A549 (cell line): ENCODE data around the gene FHIT. TPM values are rescaled to one million over a fixed set of nuclear protein-coding genes. Genes with fewer than 3 reads are reported as not detected.

Source experiments
- ATAC-seq, 2 experiments: fragments of 200-7000 bp in 1 of 2; fragments of >200 bp in 1 of 2; cut with Nextera tagmentation in 1 of 2; cut with Tn5 transposase in 1 of 2; 3 replicates each; pipeline versions ENCODE4 v1.8.0 to v1.9.1; 2018 to 2020; ENCODE audit warnings: mild to moderate bottlenecking in 1 of 2, moderate library complexity in 1 of 2
- CTCF ChIA-PET: fragments of 300-600 bp; sonication (Branson Sonifier 250); formaldehyde crosslinking; extraction: SDS; loops from one replicate; lab custom pipeline; 2021; ENCODE audit warnings: antibody characterized with exemption, inconsistent platforms; lab: Yijun Ruan, JAX
- POLR2A ChIA-PET: fragments of 350-600 bp; formaldehyde crosslinking; extraction: SDS; loops from one replicate; lab custom pipeline; 2021; ENCODE audit warnings: antibody characterized with exemption, inconsistent platforms; lab: Yijun Ruan, JAX
- DNase-seq, 2 experiments: peaks; one replicate each; pipeline versions ENCODE4 v3.0.0 to v3.0.0-alpha.2; 2011 to 2016; ENCODE audit warnings: low read depth in 1 of 2, low spot score in 1 of 2
- FAIRE-seq: peaks from 2 replicates; lab custom pipeline; 2011; peaks lifted over from hg19 to GRCh38; lab: Jason Lieb, UNC
- H3K27ac ChIP-seq, 2 experiments: fragments of >200 bp; sonication (Bioruptor Twin); formaldehyde crosslinking; 3 replicates each; pipeline ENCODE4 v1.5.1; 2016 to 2017
- H3K4me1 ChIP-seq: fragments of >200 bp; sonication (Bioruptor Twin); formaldehyde crosslinking; 3 replicates; pipeline ENCODE4 v1.6.1; 2016
- H3K4me2 ChIP-seq: fragments of >200 bp; sonication (Bioruptor Twin); formaldehyde crosslinking; 3 replicates; pipeline ENCODE4 v1.6.1; 2016
- H3K4me3 ChIP-seq: fragments of >200 bp; sonication (Bioruptor Twin); formaldehyde crosslinking; 3 replicates; pipeline ENCODE4 v1.5.1; 2016
- H3K9me3 ChIP-seq: fragments of >200 bp; sonication (Bioruptor Twin); formaldehyde crosslinking; 3 replicates; pipeline ENCODE4 v1.6.1; 2016
- ATOH8 ChIP-seq: fragments of 250-450 bp; sonication (Bioruptor Pico); IDR thresholded peaks from 2 replicates; pipeline ENCODE4 v1.5.0; 2020; ENCODE audit warnings: low read depth, mild to moderate bottlenecking, moderate library complexity
- CEBPB ChIP-seq, 2 experiments: fragments of >200 bp in 1 of 2; sonication (Bioruptor Twin) in 1 of 2; formaldehyde crosslinking in 1 of 2; IDR thresholded peaks; 2 replicates each; pipeline ENCODE4 v1.6.1; 2012 to 2016
- CTCF ChIP-seq: fragments of >200 bp; sonication (Bioruptor Twin); formaldehyde crosslinking; IDR thresholded peaks from 3 replicates; pipeline ENCODE4 v1.5.1; 2016
- EHF ChIP-seq: fragments of 250-450 bp; sonication (Bioruptor Pico); IDR thresholded peaks from 2 replicates; pipeline ENCODE4 v1.5.0; 2020; ENCODE audit warnings: mild to moderate bottlenecking
- EHMT2 ChIP-seq: fragments of 200-600 bp; sonication (generic); IDR thresholded peaks from 2 replicates; pipeline ENCODE4 v1.6.1; 2016; ENCODE audit warnings: antibody characterized with exemption, low read depth, mild to moderate bottlenecking, moderate library complexity
- EP300 ChIP-seq, 2 experiments: fragments of >200 bp; sonication (Bioruptor Twin); formaldehyde crosslinking; IDR thresholded peaks; 2 replicates in 1 of 2; 3 replicates in 1 of 2; pipeline ENCODE4 v1.6.1; 2016 to 2017
- ESRRA ChIP-seq: fragments of 150-350 bp; IDR thresholded peaks from 2 replicates; pipeline ENCODE4 v1.6.1; 2014; ENCODE audit warnings: mild to moderate bottlenecking, low read length, borderline replicate concordance
- FOSL2 ChIP-seq, 2 experiments: fragments of 450-650 bp in 1 of 2; fragments of >200 bp in 1 of 2; sonication (Bioruptor Twin) in 1 of 2; formaldehyde crosslinking; IDR thresholded peaks; 2 replicates each; pipeline versions ENCODE4 v1.5.0 to v1.6.1; 2016 to 2020; ENCODE audit warnings: mild to moderate bottlenecking in 1 of 2, moderate library complexity in 1 of 2
- GATA3 ChIP-seq: IDR thresholded peaks from 2 replicates; pipeline ENCODE4 v1.6.1; 2012; ENCODE audit warnings: borderline replicate concordance
- HOXB5 ChIP-seq: fragments of 250-450 bp; sonication (Bioruptor Pico); IDR thresholded peaks from 2 replicates; pipeline ENCODE4 v1.5.0; 2020; ENCODE audit warnings: mild to moderate bottlenecking, moderate library complexity
- JUNB ChIP-seq: fragments of >200 bp; sonication (Bioruptor Twin); formaldehyde crosslinking; IDR thresholded peaks from 2 replicates; pipeline ENCODE4 v1.6.1; 2016
- KDM1A ChIP-seq: fragments of 200-600 bp; sonication (generic); IDR thresholded peaks from 2 replicates; pipeline ENCODE4 v1.6.1; 2016; ENCODE audit warnings: low read depth, mild to moderate bottlenecking
- KDM5A ChIP-seq: fragments of 200-600 bp; sonication (generic); IDR thresholded peaks from 2 replicates; pipeline ENCODE4 v1.6.1; 2016; ENCODE audit warnings: antibody characterized with exemption, mild to moderate bottlenecking
- MAZ ChIP-seq: fragments of 150-350 bp; IDR thresholded peaks from 2 replicates; pipeline ENCODE4 v1.6.1; 2014; ENCODE audit warnings: antibody characterized with exemption, low read depth, low read length, borderline replicate concordance
- MYC ChIP-seq: IDR thresholded peaks from 2 replicates; pipeline ENCODE4 v1.6.1; 2012; ENCODE audit warnings: mild to moderate bottlenecking, inconsistent platforms, low read length, improper control_type of control experiment, borderline replicate concordance
- NPAS2 ChIP-seq: fragments of 250-450 bp; sonication (Bioruptor Pico); IDR thresholded peaks from 2 replicates; pipeline ENCODE4 v1.8.0; 2022; ENCODE audit warnings: mild to moderate bottlenecking, moderate library complexity, borderline replicate concordance
- PHF8 ChIP-seq: fragments of 200-600 bp; sonication (generic); IDR thresholded peaks from 2 replicates; pipeline ENCODE4 v1.6.1; 2016; ENCODE audit warnings: low read depth, mild to moderate bottlenecking, antibody characterized with exemption, moderate library complexity, borderline replicate concordance
- REST ChIP-seq: fragments of 200-600 bp; sonication (generic); IDR thresholded peaks from 2 replicates; pipeline ENCODE4 v1.6.1; 2016; ENCODE audit warnings: antibody characterized with exemption, mild to moderate bottlenecking, moderate library complexity
- RNF2 ChIP-seq: fragments of 200-600 bp; sonication (generic); IDR thresholded peaks from 2 replicates; pipeline ENCODE4 v1.6.1; 2016; ENCODE audit warnings: low read depth, mild to moderate bottlenecking, antibody characterized with exemption, moderate library complexity, borderline replicate concordance
- ZC3H11A ChIP-seq: fragments of 450-650 bp; IDR thresholded peaks from 2 replicates; pipeline ENCODE4 v1.6.1; 2014; ENCODE audit warnings: antibody characterized with exemption, mild to moderate bottlenecking
- ZNF302 ChIP-seq: fragments of 250-450 bp; sonication (Bioruptor Pico); IDR thresholded peaks from 2 replicates; pipeline ENCODE4 v1.9.0; 2021; ENCODE audit warnings: inconsistent platforms, mild to moderate bottlenecking, moderate library complexity
- WGBS: methylation state at CpG from one replicate; pipeline ENCODE4 v1.1.6; 2017; ENCODE audit errors: missing lambda C conversion rate; 5-methylcytosine and 5-hydroxymethylcytosine counted together
- polyA plus RNA-seq, 4 experiments: library from polyadenylated mRNA; depleted of rRNA in 3 of 4; stranded (reverse); fragments of >200 nt; fragmentation: RNase III in 1 of 4; extraction: RNeasy Plus Mini Kit Qiagen cat#74134 plus additional on column Dnase treatment in 1 of 4; gene quantifications; 2 replicates in 3 of 4; 3 replicates in 1 of 4; pipeline ENCODE4 v1.2.3, GENCODE V29; 2011 to 2017
- TF ChIP-seq, protein P1 (sequence below): fragments of >200 bp; sonication (Bioruptor Twin); formaldehyde crosslinking; IDR thresholded peaks from 3 replicates; pipeline ENCODE4 v1.6.1; 2016
- TF ChIP-seq, protein P2 (sequence below): fragments of >200 bp; sonication (Bioruptor Twin); formaldehyde crosslinking; IDR thresholded peaks from 2 replicates; pipeline ENCODE4 v1.6.1; 2016
- TF ChIP-seq, protein P3 (sequence below): fragments of 250-450 bp; sonication (Bioruptor Pico); IDR thresholded peaks from 2 replicates; pipeline ENCODE4 v1.5.0; 2021; ENCODE audit warnings: mild to moderate bottlenecking, moderate library complexity, borderline replicate concordance
- TF ChIP-seq, protein P4 (sequence below): IDR thresholded peaks from 2 replicates; pipeline ENCODE4 v1.6.1; 2012

FHIT gene
- polyA plus RNA-seq, 2 of the 4 experiments (the other 2 are of a cell fraction): 0.76 to 0.92 TPM

GRCh38 chr3:60263191-60263590 is 988.1 kb downstream of the FHIT start:
- Histone ChIP-seq H3K4me1 (no peaks in the 10 kb centered on the region), H3K9me3 (no peaks in the 10 kb centered on the region), H3K4me3 (no peak overlapping the region), H3K4me2 (no peak overlapping the region), H3K27ac (no peak overlapping the region)
- DNase-seq (no peak), FAIRE-seq (no peak), ATAC-seq (no peak)
- ChIA-PET CTCF (no interaction called here), POLR2A (no interaction called here)
- TF ChIP-seq ATOH8 (no peak), PHF8 (no peak), KDM1A (no peak), JUNB (no peak), KDM5A (no peak), EHMT2 (no peak), ZNF302 (CRISPR knock-in tag) (no peak), NPAS2 (CRISPR knock-in tag) (no peak), CEBPB (IDR thresholded peaks at IDR 0.05) (no peak), REST (no peak), HOXB5 (CRISPR knock-in tag) (no peak)
- TF ChIP-seq, protein P1, sequence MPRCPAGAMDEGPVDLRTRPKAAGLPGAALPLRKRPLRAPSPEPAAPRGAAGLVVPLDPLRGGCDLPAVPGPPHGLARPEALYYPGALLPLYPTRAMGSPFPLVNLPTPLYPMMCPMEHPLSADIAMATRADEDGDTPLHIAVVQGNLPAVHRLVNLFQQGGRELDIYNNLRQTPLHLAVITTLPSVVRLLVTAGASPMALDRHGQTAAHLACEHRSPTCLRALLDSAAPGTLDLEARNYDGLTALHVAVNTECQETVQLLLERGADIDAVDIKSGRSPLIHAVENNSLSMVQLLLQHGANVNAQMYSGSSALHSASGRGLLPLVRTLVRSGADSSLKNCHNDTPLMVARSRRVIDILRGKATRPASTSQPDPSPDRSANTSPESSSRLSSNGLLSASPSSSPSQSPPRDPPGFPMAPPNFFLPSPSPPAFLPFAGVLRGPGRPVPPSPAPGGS: no peak

DNA sequence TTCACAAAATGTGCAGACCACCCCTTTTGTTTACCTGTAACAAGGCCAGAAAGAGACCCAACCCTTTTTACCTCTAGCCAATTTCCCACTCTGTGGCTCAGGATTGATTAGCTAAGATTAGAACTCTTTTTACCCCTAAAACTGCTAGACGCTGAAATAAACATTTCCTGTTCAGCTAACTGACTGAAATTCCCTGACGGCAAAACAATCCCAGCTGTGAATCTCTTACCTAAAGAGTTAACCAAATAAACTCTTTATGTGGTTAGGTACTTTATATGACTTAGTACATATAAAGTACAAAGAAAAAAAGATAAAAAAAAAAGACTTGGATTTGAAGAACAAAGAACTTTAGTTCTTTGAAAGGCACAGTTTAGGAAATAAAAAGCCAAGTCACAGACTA is 988.7 kb downstream of the FHIT start:
- Histone ChIP-seq H3K9me3 (no peaks in the 10 kb centered on the region), H3K4me3 (no peak overlapping the region), H3K4me2 (no peak overlapping the region), H3K4me1 (no peaks in the 10 kb centered on the region), H3K27ac (no peak overlapping the region)
- TF ChIP-seq CTCF (no peak), MAZ (no peak), MYC (no peak), EHF (CRISPR knock-in tag) (no peak), ZC3H11A (no peak)
- no peak for FAIRE-seq
- no peak for DNase-seq
- POLR2A ChIA-PET: no interaction called here
- CTCF ChIA-PET: no interaction called here
- WGBS: 77% methylated on average over 2 of the region's 2 CpGs
- no peak for ATAC-seq

GRCh38 chr3:60260546-60260945 is 990.7 kb downstream of the FHIT start:
- ChIA-PET CTCF (no interaction called here), POLR2A (no interaction called here)
- Histone ChIP-seq H3K4me1 (no peaks in the 10 kb centered on the region), H3K27ac (no peak overlapping the region), H3K9me3 (no peaks in the 10 kb centered on the region), H3K4me2 (no peak overlapping the region), H3K4me3 (no peak overlapping the region)
- ATAC-seq (no peak), DNase-seq (no peak), FAIRE-seq (no peak)
- TF ChIP-seq MYC: no peak
- TF ChIP-seq RNF2: no peak
- no peak for TF ChIP-seq FOSL2 (IDR thresholded peaks at IDR 0.05)
- TF ChIP-seq FOSL2 (CRISPR knock-in tag; IDR thresholded peaks at IDR 0.05): no peak
- TF ChIP-seq, protein P2, sequence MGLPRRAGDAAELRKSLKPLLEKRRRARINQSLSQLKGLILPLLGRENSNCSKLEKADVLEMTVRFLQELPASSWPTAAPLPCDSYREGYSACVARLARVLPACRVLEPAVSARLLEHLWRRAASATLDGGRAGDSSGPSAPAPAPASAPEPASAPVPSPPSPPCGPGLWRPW: no peak
- TF ChIP-seq GATA3: no peak
- TF ChIP-seq, protein P3, sequence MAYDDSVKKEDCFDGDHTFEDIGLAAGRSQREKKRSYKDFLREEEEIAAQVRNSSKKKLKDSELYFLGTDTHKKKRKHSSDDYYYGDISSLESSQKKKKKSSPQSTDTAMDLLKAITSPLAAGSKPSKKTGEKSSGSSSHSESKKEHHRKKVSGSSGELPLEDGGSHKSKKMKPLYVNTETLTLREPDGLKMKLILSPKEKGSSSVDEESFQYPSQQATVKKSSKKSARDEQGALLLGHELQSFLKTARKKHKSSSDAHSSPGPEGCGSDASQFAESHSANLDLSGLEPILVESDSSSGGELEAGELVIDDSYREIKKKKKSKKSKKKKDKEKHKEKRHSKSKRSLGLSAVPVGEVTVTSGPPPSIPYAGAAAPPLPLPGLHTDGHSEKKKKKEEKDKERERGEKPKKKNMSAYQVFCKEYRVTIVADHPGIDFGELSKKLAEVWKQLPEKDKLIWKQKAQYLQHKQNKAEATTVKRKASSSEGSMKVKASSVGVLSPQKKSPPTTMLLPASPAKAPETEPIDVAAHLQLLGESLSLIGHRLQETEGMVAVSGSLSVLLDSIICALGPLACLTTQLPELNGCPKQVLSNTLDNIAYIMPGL (CRISPR knock-in tag): no peak
- no peak for TF ChIP-seq ESRRA
- no peak for TF ChIP-seq EP300 (IDR thresholded peaks at IDR 0.05)
- TF ChIP-seq MAZ: no peak
- TF ChIP-seq, protein P4, sequence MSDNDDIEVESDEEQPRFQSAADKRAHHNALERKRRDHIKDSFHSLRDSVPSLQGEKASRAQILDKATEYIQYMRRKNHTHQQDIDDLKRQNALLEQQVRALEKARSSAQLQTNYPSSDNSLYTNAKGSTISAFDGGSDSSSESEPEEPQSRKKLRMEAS: no peak
- no peak for TF ChIP-seq ZC3H11A
- WGBS: 15% methylated on average over 5 of the region's 5 CpGs
